Astrocyte (in vitro differentiated cells and primary cell): ENCODE results near the gene SLC8A3. TPM values are rescaled to one million over a fixed set of nuclear protein-coding genes. Genes with fewer than 3 reads are reported as not detected.

Experiments used
- DNase-seq: peaks from one replicate; pipeline ENCODE4 v3.0.0-alpha.2; 2010; ENCODE audit warnings: low read depth
- FAIRE-seq: peaks from 2 replicates; lab custom pipeline; 2011; peaks lifted over from hg19 to GRCh38; lab: Jason Lieb, UNC
- H2AFZ ChIP-seq: 2 replicates; pipeline ENCODE4 v1.6.0; 2012; ENCODE audit warnings: low read depth, low read length, inconsistent platforms
- H3K27ac ChIP-seq: 2 replicates; pipeline ENCODE4 v1.5.1; 2011; ENCODE audit warnings: low read depth, low read length, inconsistent platforms
- H3K27me3 ChIP-seq: 2 replicates; pipeline ENCODE4 v1.6.0; 2011; ENCODE audit warnings: low read length, inconsistent platforms; ENCODE audit not compliant: insufficient read depth
- H3K36me3 ChIP-seq: 2 replicates; pipeline ENCODE4 v1.5.1; 2011; ENCODE audit warnings: low read length, inconsistent platforms; ENCODE audit not compliant: insufficient read depth
- H3K4me1 ChIP-seq: 2 replicates; pipeline ENCODE4 v1.5.1; 2011; ENCODE audit warnings: low read length, inconsistent platforms; ENCODE audit not compliant: insufficient read depth
- H3K4me2 ChIP-seq: 2 replicates; pipeline ENCODE4 v1.6.0; 2012; ENCODE audit warnings: low read length, inconsistent platforms
- H3K4me3 ChIP-seq: 2 replicates; pipeline ENCODE4 v1.5.1; 2011; ENCODE audit warnings: low read depth, mild to moderate bottlenecking, low read length, inconsistent platforms; ENCODE audit not compliant: insufficient read depth
- H3K79me2 ChIP-seq: 2 replicates; pipeline ENCODE4 v1.6.0; 2012; ENCODE audit warnings: mild to moderate bottlenecking, low read length, inconsistent platforms; ENCODE audit not compliant: insufficient read depth
- H3K9ac ChIP-seq: 2 replicates; pipeline ENCODE4 v1.6.0; 2012; ENCODE audit warnings: mild to moderate bottlenecking, low read length, inconsistent platforms
- H3K9me3 ChIP-seq: 2 replicates; pipeline ENCODE4 v1.5.1; 2012; ENCODE audit warnings: low read depth, mild to moderate bottlenecking, low read length, inconsistent platforms; ENCODE audit not compliant: insufficient read depth
- H4K20me1 ChIP-seq: 2 replicates; pipeline ENCODE4 v1.6.0; 2012; ENCODE audit warnings: low read length, inconsistent platforms; ENCODE audit not compliant: insufficient read depth
- H3K27ac Mint-ChIP-seq: one replicate; pipeline ENCODE4 v1.8.0; 2021; ENCODE audit warnings: mild to moderate bottlenecking, mixed read lengths; ENCODE audit not compliant: unreplicated experiment
- H3K27me3 Mint-ChIP-seq: one replicate; pipeline ENCODE4 v1.8.0; 2021; ENCODE audit warnings: low read depth, mixed read lengths; ENCODE audit not compliant: unreplicated experiment
- H3K36me3 Mint-ChIP-seq: one replicate; pipeline ENCODE4 v1.8.0; 2021; ENCODE audit warnings: low read depth, mixed read lengths; ENCODE audit not compliant: unreplicated experiment
- H3K4me1 Mint-ChIP-seq: one replicate; pipeline ENCODE4 v1.8.0; 2021; ENCODE audit warnings: low read depth, mixed read lengths; ENCODE audit not compliant: unreplicated experiment
- H3K4me3 Mint-ChIP-seq: one replicate; pipeline ENCODE4 v1.8.0; 2021; ENCODE audit warnings: mild to moderate bottlenecking, moderate library complexity, mixed read lengths; ENCODE audit not compliant: unreplicated experiment
- H3K9me3 Mint-ChIP-seq: one replicate; pipeline ENCODE4 v1.8.0; 2021; ENCODE audit warnings: mild to moderate bottlenecking, mixed read lengths; ENCODE audit not compliant: unreplicated experiment
- EZH2 ChIP-seq: IDR thresholded peaks from 2 replicates; pipeline ENCODE4 v1.6.1; 2012; ENCODE audit warnings: mild to moderate bottlenecking, low read length, inconsistent platforms; ENCODE audit not compliant: insufficient read depth
- total RNA-seq: library from RNA; stranded (reverse); gene quantifications from 2 replicates; pipeline ENCODE4 v1.2.1, GENCODE V29; 2021
- TF ChIP-seq, protein P1 (sequence below): IDR thresholded peaks from 2 replicates; pipeline ENCODE4 v1.5.1; 2011; ENCODE audit warnings: low read depth, mild to moderate bottlenecking, inconsistent platforms, low read length, moderate library complexity; ENCODE audit not compliant: insufficient read depth

The SLC8A3 gene
- total RNA-seq, 1 donor from 2014 or later = 0.45 TPM

DNA sequence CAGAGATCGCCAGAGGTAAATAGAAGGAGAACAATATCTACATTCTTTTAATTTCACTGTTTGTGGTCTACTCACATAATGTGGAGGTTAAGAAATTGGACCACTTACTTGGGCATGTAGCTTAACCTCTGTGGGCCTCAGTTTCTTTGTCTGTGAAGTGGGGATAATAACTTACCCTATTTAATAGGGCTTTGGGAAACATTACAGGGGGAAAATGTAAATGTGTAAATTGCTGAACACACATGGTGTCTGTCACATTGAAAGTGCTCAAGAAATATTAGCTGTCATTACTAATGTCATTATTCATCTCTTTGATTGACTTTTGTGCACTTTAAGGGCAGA, 140.5 kb downstream of the SLC8A3 start:
- peaks cover 6% of the 10 kb centered on the region for H3K27me3 ChIP-seq
- no peaks in the 10 kb centered on the region for H3K79me2 ChIP-seq
- H4K20me1 ChIP-seq = no peaks in the 10 kb centered on the region
- Mint-ChIP-seq H3K36me3 (no peaks in the 10 kb centered on the region), H3K27me3 (peaks cover 37% of the 10 kb centered on the region), H3K27ac (no peak overlapping the region), H3K4me3 (no peak overlapping the region), H3K4me1 (peaks cover 2% of the 10 kb centered on the region), H3K9me3 (no peaks in the 10 kb centered on the region)
- H3K27ac ChIP-seq = no peak overlapping the region
- DNase-seq (no peak), FAIRE-seq (no peak)
- H3K4me1 ChIP-seq = no peaks in the 10 kb centered on the region
- TF ChIP-seq, protein P1, sequence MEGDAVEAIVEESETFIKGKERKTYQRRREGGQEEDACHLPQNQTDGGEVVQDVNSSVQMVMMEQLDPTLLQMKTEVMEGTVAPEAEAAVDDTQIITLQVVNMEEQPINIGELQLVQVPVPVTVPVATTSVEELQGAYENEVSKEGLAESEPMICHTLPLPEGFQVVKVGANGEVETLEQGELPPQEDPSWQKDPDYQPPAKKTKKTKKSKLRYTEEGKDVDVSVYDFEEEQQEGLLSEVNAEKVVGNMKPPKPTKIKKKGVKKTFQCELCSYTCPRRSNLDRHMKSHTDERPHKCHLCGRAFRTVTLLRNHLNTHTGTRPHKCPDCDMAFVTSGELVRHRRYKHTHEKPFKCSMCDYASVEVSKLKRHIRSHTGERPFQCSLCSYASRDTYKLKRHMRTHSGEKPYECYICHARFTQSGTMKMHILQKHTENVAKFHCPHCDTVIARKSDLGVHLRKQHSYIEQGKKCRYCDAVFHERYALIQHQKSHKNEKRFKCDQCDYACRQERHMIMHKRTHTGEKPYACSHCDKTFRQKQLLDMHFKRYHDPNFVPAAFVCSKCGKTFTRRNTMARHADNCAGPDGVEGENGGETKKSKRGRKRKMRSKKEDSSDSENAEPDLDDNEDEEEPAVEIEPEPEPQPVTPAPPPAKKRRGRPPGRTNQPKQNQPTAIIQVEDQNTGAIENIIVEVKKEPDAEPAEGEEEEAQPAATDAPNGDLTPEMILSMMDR = no peak
- H2AFZ ChIP-seq = no peak overlapping the region
- H3K36me3 ChIP-seq = no peaks in the 10 kb centered on the region
- H3K4me3 ChIP-seq = no peak overlapping the region
- H3K9ac ChIP-seq = no peak overlapping the region
- H3K9me3 ChIP-seq = no peaks in the 10 kb centered on the region
- no peak overlapping the region for H3K4me2 ChIP-seq

- no peak for FAIRE-seq
- H3K36me3 Mint-ChIP-seq = no peaks in the 10 kb centered on the region
Measured at GRCh38 chr14:70047598-70048312, 141.0 kb downstream of the SLC8A3 start.

More at GRCh38 chr14:70047598-70048312, 141.0 kb downstream of the SLC8A3 start:
- Histone ChIP-seq H3K27me3 (peaks cover 6% of the 10 kb centered on the region), H3K9ac (no peak overlapping the region), H3K4me3 (no peak overlapping the region), H3K9me3 (no peaks in the 10 kb centered on the region), H3K4me1 (no peaks in the 10 kb centered on the region), H3K79me2 (no peaks in the 10 kb centered on the region), H2AFZ (no peak overlapping the region), H3K4me2 (no peak overlapping the region), H3K27ac (no peak overlapping the region), H4K20me1 (no peaks in the 10 kb centered on the region), H3K36me3 (no peaks in the 10 kb centered on the region)
- Mint-ChIP-seq H3K4me1 (peaks cover 2% of the 10 kb centered on the region), H3K27me3 (peaks cover 39% of the 10 kb centered on the region), H3K9me3 (no peaks in the 10 kb centered on the region), H3K4me3 (no peak overlapping the region), H3K27ac (no peak overlapping the region)
- TF ChIP-seq, protein P1 = no peak
- TF ChIP-seq EZH2 = no peak
- no peak for DNase-seq
